ENCODE data around the gene ERP44. TPM values are rescaled to one million over a fixed set of nuclear protein-coding genes. Genes with fewer than 3 reads are reported as not detected.

Gene ERP44
- total RNA-seq, 1 donor from 2014 or later, result 16.5 TPM

DNA sequence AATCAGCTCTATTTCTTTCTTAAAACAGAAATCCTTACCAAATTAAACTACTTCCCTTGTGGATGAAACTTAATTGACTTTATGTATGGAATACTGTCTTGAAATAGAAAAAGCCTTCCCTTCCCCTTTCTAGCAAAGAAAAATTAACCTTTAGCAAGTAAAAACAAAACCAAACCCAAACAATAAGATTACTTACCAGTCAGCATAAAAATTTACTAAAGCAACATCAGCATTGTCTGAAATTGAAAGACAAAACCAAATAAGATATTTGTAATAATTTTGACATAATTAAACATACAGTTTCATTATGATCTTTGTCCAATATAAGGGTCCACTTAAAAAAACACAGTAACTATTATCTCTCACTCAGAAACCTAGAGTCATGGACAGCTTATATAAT is 41.2 kb downstream of the ERP44 start:
- DNase-seq, result no peak
- Mint-ChIP-seq H3K27ac (no peak overlapping the region), H3K4me1 (peaks cover 51% of the 10 kb centered on the region), H3K9me3 (no peaks in the 10 kb centered on the region), H3K36me3 (ENCODE audit: low read depth) (peaks cover 27% of the 10 kb centered on the region), H3K27me3 (no peaks in the 10 kb centered on the region), H3K4me3 (no peak overlapping the region)
- no peak for ATAC-seq (ENCODE audit: low read depth)
- intact Hi-C loops (cut with micrococcal nuclease), result loop anchor here (1.0 to 2.0 kb wide), 3 partner anchors 15 to 236 kb away; partner anchors contain the start of gene NR4A3
- ChIA-PET POLR2A (no interaction called here), CTCF (interaction anchor here (1.8 kb wide), 1 partner anchor 30 kb away, joined by 4 read pairs; no protein-coding TSS in a partner anchor)
- TF ChIP-seq, protein P1, sequence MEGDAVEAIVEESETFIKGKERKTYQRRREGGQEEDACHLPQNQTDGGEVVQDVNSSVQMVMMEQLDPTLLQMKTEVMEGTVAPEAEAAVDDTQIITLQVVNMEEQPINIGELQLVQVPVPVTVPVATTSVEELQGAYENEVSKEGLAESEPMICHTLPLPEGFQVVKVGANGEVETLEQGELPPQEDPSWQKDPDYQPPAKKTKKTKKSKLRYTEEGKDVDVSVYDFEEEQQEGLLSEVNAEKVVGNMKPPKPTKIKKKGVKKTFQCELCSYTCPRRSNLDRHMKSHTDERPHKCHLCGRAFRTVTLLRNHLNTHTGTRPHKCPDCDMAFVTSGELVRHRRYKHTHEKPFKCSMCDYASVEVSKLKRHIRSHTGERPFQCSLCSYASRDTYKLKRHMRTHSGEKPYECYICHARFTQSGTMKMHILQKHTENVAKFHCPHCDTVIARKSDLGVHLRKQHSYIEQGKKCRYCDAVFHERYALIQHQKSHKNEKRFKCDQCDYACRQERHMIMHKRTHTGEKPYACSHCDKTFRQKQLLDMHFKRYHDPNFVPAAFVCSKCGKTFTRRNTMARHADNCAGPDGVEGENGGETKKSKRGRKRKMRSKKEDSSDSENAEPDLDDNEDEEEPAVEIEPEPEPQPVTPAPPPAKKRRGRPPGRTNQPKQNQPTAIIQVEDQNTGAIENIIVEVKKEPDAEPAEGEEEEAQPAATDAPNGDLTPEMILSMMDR (IDR thresholded peaks at IDR 0.05), result no peak

DNA sequence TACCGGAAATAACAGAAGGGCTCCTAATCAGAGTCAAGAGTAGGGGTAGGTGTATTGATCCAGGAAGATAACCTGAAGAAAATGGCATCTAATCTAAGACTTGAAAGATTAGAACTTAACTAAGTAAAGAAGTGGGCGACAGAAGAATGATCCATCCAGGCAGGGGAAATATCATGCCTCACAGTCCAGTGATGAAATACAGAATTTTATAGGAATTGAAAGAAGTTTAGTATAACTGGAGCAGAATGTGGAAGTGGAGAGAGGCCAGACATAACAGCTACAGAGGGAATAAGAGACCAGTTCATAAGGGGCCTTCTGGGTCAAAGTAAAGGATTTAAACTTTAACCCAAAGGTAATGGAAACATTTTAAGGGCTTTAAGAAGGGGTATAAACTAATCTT is 42.2 kb downstream of the ERP44 start:
- peaks cover 58% of the 10 kb centered on the region for H3K4me1 Mint-ChIP-seq
- TF ChIP-seq, protein P1 (IDR thresholded peaks at IDR 0.05), result no peak
- CTCF ChIA-PET, result no interaction called here
- H3K27ac Mint-ChIP-seq, result peak overlapping the region; percentile 21
- peaks cover 30% of the 10 kb centered on the region for H3K36me3 Mint-ChIP-seq (ENCODE audit: low read depth)
- H3K9me3 Mint-ChIP-seq, result no peaks in the 10 kb centered on the region
- POLR2A ChIA-PET, result no interaction called here
- no peak for ATAC-seq (ENCODE audit: low read depth)
- intact Hi-C loops (cut with micrococcal nuclease), result no loop called here
- H3K27me3 Mint-ChIP-seq, result no peaks in the 10 kb centered on the region
- no peak overlapping the region for H3K4me3 Mint-ChIP-seq
- no peak for DNase-seq

DNA sequence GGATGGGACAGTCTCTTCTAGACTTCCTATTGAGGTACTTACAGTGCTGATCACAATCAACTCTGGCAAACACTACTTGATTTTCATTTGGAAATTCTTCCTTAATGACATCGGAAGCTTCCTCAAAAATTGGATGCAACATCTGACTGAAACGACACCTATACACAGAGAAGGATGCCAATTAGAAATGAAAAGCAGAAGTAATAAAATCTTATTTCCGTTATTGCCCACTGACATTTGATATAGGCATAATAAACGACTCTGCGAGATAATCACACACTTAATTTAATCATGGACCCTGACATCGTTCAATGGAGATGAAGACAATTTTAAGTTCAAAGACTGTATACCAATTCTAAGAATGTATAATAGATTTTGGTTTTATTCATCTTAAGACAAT is 46.4 kb downstream of the ERP44 start:
- peak overlapping the region; percentile 46 for H3K27ac Mint-ChIP-seq
- H3K27me3 Mint-ChIP-seq, result no peaks in the 10 kb centered on the region
- CTCF ChIA-PET, result no interaction called here
- ATAC-seq (ENCODE audit: low read depth) (peak; percentile 61), DNase-seq (no peak)
- TF ChIP-seq, protein P1 (IDR thresholded peaks at IDR 0.05), result no peak
- intact Hi-C loops (cut with micrococcal nuclease), result no loop called here
- H3K9me3 Mint-ChIP-seq, result no peaks in the 10 kb centered on the region
- no peak overlapping the region for H3K4me3 Mint-ChIP-seq
- H3K36me3 Mint-ChIP-seq (ENCODE audit: low read depth), result peaks cover 50% of the 10 kb centered on the region
- POLR2A ChIA-PET, result interaction anchor here (0.9 kb wide), 1 partner anchor 704 kb away, joined by 3 read pairs; no protein-coding TSS in a partner anchor
- peaks cover 32% of the 10 kb centered on the region for H3K4me1 Mint-ChIP-seq

GRCh38 chr9:100049551-100049950 is 49.2 kb downstream of the ERP44 start:
- no peak for DNase-seq
- POLR2A ChIA-PET, result no interaction called here
- intact Hi-C loops (cut with micrococcal nuclease), result loop anchor here (5.0 kb wide), 1 partner anchor 33 kb away; no protein-coding TSS in a partner anchor
- no peak overlapping the region for H3K27ac Mint-ChIP-seq
- no peak overlapping the region for H3K4me3 Mint-ChIP-seq
- H3K4me1 Mint-ChIP-seq, result peaks cover 23% of the 10 kb centered on the region
- peaks cover 49% of the 10 kb centered on the region for H3K36me3 Mint-ChIP-seq (ENCODE audit: low read depth)
- no peak for ATAC-seq (ENCODE audit: low read depth)
- no peaks in the 10 kb centered on the region for H3K9me3 Mint-ChIP-seq
- TF ChIP-seq, protein P1 (IDR thresholded peaks at IDR 0.05), result no peak
- CTCF ChIA-PET, result no interaction called here
- H3K27me3 Mint-ChIP-seq, result no peaks in the 10 kb centered on the region

DNA sequence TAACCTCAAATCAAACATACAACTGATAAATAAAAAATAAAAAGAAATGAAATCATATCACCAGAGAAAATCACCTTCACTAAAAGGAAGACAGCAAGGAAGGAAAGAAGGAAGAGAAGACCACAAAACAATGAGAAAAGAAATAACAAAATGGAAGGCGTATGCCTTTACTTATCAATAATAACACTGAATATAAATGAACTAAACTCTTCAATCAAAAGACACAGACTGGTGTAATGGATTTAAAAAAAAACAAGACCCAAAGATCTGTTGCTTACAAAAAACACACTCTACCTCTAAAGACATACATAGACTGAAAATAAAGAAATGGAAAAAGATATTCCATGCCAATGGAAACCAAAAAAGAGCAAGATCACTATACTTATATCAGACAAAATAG is 60.3 kb downstream of the ERP44 start:
- intact Hi-C loops (cut with micrococcal nuclease), result no loop called here
- peaks cover 8% of the 10 kb centered on the region for H3K9me3 Mint-ChIP-seq
- ChIA-PET POLR2A (no interaction called here), CTCF (no interaction called here)
- H3K4me3 Mint-ChIP-seq, result no peak overlapping the region
- H3K27ac Mint-ChIP-seq, result no peak overlapping the region
- no peaks in the 10 kb centered on the region for H3K27me3 Mint-ChIP-seq
- TF ChIP-seq, protein P1 (IDR thresholded peaks at IDR 0.05), result no peak
- H3K4me1 Mint-ChIP-seq, result peaks cover 22% of the 10 kb centered on the region
- ATAC-seq (ENCODE audit: low read depth) (no peak), DNase-seq (no peak)
- H3K36me3 Mint-ChIP-seq (ENCODE audit: low read depth), result peaks cover 74% of the 10 kb centered on the region

All from activated B cell treated with CpG ODN at 0.5 μM for 24 hours (primary cell).